ENCODE data around the gene SRGAP3. TPM values are rescaled to one million over a fixed set of nuclear protein-coding genes. Genes with fewer than 3 reads are reported as not detected.

SRGAP3 gene
- total RNA-seq, 4 donors from 2014 or later, result 6.7 to 24.8 (median 19.7) TPM

DNA sequence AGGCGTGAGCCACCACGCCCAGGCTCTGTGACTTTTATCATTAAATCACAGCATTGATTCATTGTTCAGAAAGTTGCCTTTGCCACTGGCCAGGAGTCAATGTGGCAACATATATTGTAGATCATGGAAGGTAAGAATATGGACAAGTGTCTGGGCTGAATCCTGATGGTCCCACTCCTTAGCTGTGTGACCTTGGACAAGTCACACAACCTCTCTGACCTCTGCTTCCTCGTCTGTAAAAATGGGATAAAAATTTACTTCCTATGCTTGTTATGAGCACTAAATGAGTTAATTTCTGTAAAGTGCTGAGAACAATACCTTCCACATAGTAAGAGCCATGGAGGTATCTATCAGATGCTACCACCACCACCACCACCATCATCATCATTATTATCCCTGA, 182.7 kb downstream of the SRGAP3 start:
- no peak for DNase-seq
- Histone ChIP-seq H3K9me3 (no peaks in the 10 kb centered on the region), H3K36me3 (no peaks in the 10 kb centered on the region), H3K4me1 (no peaks in the 10 kb centered on the region), H3K4me3 (no peak overlapping the region), H3K27me3 (no peaks in the 10 kb centered on the region), H3K27ac (no peak overlapping the region)
- TF ChIP-seq, protein P1, sequence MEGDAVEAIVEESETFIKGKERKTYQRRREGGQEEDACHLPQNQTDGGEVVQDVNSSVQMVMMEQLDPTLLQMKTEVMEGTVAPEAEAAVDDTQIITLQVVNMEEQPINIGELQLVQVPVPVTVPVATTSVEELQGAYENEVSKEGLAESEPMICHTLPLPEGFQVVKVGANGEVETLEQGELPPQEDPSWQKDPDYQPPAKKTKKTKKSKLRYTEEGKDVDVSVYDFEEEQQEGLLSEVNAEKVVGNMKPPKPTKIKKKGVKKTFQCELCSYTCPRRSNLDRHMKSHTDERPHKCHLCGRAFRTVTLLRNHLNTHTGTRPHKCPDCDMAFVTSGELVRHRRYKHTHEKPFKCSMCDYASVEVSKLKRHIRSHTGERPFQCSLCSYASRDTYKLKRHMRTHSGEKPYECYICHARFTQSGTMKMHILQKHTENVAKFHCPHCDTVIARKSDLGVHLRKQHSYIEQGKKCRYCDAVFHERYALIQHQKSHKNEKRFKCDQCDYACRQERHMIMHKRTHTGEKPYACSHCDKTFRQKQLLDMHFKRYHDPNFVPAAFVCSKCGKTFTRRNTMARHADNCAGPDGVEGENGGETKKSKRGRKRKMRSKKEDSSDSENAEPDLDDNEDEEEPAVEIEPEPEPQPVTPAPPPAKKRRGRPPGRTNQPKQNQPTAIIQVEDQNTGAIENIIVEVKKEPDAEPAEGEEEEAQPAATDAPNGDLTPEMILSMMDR (IDR thresholded peaks at IDR 0.05), result no peak
- TF ChIP-seq POLR2A (IDR thresholded peaks at IDR 0.05), result no peak

DNA sequence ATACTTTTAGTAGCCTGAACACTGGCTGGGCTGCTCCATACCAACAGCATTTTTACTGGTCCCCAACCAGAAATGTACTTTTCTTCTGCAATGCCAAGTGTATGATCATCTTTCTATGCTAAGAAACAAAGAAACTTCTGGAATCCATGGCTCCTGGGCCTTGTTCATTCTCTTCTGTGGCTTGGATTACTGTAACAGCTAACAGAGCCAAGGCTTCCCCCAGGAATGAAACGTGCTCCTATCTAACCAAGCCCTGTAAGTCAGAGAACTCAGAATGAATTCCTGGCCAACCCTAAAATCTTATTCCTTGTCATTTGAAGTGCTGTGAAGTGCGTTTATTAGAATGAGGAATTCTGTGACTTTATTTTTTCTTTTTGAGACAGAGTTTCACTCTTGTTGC, 183.3 kb downstream of the SRGAP3 start:
- H3K27me3 ChIP-seq, result no peaks in the 10 kb centered on the region

DNA sequence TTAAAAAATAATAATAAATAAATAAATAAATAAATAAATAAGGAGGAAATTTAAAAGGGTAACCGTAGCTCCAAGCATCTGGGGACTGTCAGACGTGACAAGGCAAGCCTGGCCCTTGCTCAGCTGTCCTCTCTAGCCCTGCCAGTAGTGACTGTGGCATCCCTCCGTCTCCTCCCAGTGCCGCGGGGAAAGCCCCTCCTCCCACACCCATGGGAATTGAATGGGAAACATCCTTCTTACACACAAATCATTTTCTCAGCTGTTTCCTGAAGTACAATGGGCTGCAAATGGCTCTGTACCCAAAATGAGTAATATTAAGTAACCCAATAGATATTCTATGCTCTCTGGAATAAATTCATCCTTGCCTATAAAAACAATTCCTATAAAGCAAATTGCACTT, 184.6 kb downstream of the SRGAP3 start:
- no peak for TF ChIP-seq POLR2A (IDR thresholded peaks at IDR 0.05)
- TF ChIP-seq, protein P1 (IDR thresholded peaks at IDR 0.05), result no peak
- Histone ChIP-seq H3K4me1 (no peaks in the 10 kb centered on the region), H3K4me3 (no peak overlapping the region), H3K27me3 (no peaks in the 10 kb centered on the region), H3K9me3 (no peaks in the 10 kb centered on the region), H3K27ac (no peak overlapping the region), H3K36me3 (no peaks in the 10 kb centered on the region)
- no peak for DNase-seq

More for the DNA sequence above, 183.3 kb downstream of the SRGAP3 start:
- TF ChIP-seq, protein P1 (IDR thresholded peaks at IDR 0.05), result no peak
- TF ChIP-seq POLR2A (IDR thresholded peaks at IDR 0.05), result no peak
- no peaks in the 10 kb centered on the region for H3K36me3 ChIP-seq
- no peaks in the 10 kb centered on the region for H3K4me1 ChIP-seq
- no peak for DNase-seq
- no peak overlapping the region for H3K4me3 ChIP-seq
- H3K9me3 ChIP-seq, result no peaks in the 10 kb centered on the region
- H3K27ac ChIP-seq, result no peak overlapping the region

DNA sequence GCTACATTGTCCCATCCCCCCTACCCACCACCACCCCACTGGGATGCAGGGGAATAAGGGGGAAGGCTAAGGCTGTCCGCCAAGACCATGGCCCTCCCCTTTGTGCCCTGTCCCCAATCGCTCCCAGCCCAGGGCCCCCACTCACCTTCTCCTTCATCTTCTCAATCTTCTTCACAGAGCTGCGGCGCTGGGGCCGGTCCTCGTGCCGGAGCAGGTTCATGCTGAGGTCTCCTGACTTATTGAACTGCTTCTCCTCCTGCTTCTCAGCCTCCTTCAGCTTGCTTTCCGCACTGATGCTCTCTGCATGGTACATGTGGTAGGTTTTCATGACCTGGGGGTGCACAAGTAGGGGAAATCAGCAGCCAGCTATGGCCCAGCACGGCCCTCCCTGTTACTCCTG, 185.2 kb downstream of the SRGAP3 start:
- Histone ChIP-seq H3K4me1 (no peaks in the 10 kb centered on the region), H3K4me3 (no peak overlapping the region), H3K9me3 (no peaks in the 10 kb centered on the region), H3K27ac (no peak overlapping the region), H3K36me3 (no peaks in the 10 kb centered on the region), H3K27me3 (no peaks in the 10 kb centered on the region)
- no peak for DNase-seq
- TF ChIP-seq POLR2A (IDR thresholded peaks at IDR 0.05), result no peak
- TF ChIP-seq, protein P1 (IDR thresholded peaks at IDR 0.05), result no peak

DNA sequence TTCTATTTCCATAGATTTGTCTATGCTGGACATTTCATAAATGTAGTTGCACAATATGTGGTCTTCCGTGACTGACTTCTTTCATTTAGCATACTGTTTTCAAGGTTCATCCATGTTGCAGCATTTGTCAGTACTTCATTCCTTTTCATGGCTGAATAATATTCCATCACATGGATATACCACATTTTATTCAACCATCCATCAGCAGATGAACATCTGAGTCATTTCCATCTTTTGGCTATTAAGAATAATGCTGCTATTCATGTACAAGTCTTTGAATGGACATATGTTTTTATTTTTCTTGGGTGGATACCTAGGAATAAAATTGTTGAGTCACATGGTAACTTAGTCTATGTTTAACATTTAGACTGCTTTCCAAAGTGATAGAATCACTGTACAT, 186.9 kb downstream of the SRGAP3 start:
- no peaks in the 10 kb centered on the region for H3K9me3 ChIP-seq
- no peaks in the 10 kb centered on the region for H3K4me1 ChIP-seq
- TF ChIP-seq, protein P1 (IDR thresholded peaks at IDR 0.05), result no peak
- TF ChIP-seq POLR2A (IDR thresholded peaks at IDR 0.05), result no peak
- H3K36me3 ChIP-seq, result no peaks in the 10 kb centered on the region
- no peak overlapping the region for H3K4me3 ChIP-seq
- no peak overlapping the region for H3K27ac ChIP-seq
- no peaks in the 10 kb centered on the region for H3K27me3 ChIP-seq
- no peak for DNase-seq

DNA sequence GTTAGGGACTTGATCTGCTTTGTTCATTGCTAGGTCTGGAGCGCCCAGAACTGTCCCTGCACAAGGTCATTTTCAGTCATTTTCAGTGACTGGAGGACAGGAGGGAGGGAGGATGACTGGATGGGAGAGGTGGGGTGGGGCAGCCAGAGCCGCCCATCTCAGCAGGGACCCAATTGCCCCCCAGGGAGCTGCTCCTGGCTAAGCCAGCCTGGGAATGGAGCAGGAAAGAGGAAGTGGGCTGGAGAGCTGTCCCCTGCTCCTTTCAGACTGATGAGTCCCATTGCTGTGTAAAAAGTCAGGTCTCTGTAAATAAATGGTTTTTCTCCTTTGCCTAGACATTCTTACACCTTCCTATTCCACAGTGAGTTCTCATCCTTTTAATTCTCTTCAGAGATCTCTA, 187.8 kb downstream of the SRGAP3 start:
- Histone ChIP-seq H3K4me1 (no peaks in the 10 kb centered on the region), H3K27ac (no peak overlapping the region), H3K36me3 (no peaks in the 10 kb centered on the region), H3K27me3 (no peaks in the 10 kb centered on the region), H3K9me3 (no peaks in the 10 kb centered on the region), H3K4me3 (no peak overlapping the region)
- TF ChIP-seq, protein P1 (IDR thresholded peaks at IDR 0.05), result no peak
- no peak for TF ChIP-seq POLR2A (IDR thresholded peaks at IDR 0.05)
- DNase-seq, result no peak
